Measurements from ENCODE around the gene CHRM2. TPM values are rescaled to one million over a fixed set of nuclear protein-coding genes. Genes with fewer than 3 reads are reported as not detected.

Gene CHRM2
- total RNA-seq, 4 donors from 2014 or later, result 0.40 to 2.0 TPM; not detected in 2

DNA sequence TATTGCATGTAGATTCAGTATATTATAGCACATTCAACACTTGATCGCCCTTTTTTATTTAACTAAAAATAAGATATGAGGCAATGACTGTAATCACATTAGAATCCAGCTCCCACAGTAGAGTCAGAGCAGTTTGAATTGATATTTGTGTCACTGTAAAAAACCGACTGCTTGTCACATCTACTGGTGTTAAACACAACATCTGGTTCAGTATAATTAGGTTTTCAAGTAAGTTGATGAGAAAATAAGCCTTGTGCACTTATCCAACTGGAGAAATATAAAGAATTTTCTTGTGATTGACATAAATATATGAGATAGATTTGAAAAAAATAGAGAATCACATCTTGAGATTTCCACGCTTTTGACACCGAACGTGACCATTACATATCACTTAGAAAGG lies 69.0 kb downstream of the CHRM2 start:
- Histone ChIP-seq H3K27me3 (no peaks in the 10 kb centered on the region), H3K4me1 (no peaks in the 10 kb centered on the region), H3K9me3 (no peaks in the 10 kb centered on the region), H3K36me3 (no peaks in the 10 kb centered on the region), H3K4me3 (no peak overlapping the region), H3K27ac (no peak overlapping the region)
- no peak for DNase-seq
- TF ChIP-seq, protein P1, sequence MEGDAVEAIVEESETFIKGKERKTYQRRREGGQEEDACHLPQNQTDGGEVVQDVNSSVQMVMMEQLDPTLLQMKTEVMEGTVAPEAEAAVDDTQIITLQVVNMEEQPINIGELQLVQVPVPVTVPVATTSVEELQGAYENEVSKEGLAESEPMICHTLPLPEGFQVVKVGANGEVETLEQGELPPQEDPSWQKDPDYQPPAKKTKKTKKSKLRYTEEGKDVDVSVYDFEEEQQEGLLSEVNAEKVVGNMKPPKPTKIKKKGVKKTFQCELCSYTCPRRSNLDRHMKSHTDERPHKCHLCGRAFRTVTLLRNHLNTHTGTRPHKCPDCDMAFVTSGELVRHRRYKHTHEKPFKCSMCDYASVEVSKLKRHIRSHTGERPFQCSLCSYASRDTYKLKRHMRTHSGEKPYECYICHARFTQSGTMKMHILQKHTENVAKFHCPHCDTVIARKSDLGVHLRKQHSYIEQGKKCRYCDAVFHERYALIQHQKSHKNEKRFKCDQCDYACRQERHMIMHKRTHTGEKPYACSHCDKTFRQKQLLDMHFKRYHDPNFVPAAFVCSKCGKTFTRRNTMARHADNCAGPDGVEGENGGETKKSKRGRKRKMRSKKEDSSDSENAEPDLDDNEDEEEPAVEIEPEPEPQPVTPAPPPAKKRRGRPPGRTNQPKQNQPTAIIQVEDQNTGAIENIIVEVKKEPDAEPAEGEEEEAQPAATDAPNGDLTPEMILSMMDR (IDR thresholded peaks at IDR 0.05), result no peak

GRCh38 chr7:136938476-136938875 lies 70.0 kb downstream of the CHRM2 start:
- DNase-seq, result no peak
- no peak overlapping the region for H3K27ac ChIP-seq
- TF ChIP-seq, protein P1 (IDR thresholded peaks at IDR 0.05), result no peak
- TF ChIP-seq POLR2A (IDR thresholded peaks at IDR 0.05), result no peak

GRCh38 chr7:136940122-136940521 lies 71.7 kb downstream of the CHRM2 start:
- Histone ChIP-seq H3K27ac (no peak overlapping the region), H3K36me3 (no peaks in the 10 kb centered on the region), H3K9me3 (peaks cover 0 to 3% (median 0%) of the 10 kb centered on the region in 4 donors), H3K4me3 (no peak overlapping the region), H3K27me3 (no peaks in the 10 kb centered on the region), H3K4me1 (no peaks in the 10 kb centered on the region)
- no peak for TF ChIP-seq POLR2A (IDR thresholded peaks at IDR 0.05)
- TF ChIP-seq, protein P1 (IDR thresholded peaks at IDR 0.05), result no peak
- DNase-seq, result no peak

More at GRCh38 chr7:136938476-136938875, 70.0 kb downstream of the CHRM2 start:
- Histone ChIP-seq H3K36me3 (no peaks in the 10 kb centered on the region), H3K27me3 (no peaks in the 10 kb centered on the region), H3K4me1 (no peaks in the 10 kb centered on the region), H3K4me3 (no peak overlapping the region), H3K9me3 (no peaks in the 10 kb centered on the region)

DNA sequence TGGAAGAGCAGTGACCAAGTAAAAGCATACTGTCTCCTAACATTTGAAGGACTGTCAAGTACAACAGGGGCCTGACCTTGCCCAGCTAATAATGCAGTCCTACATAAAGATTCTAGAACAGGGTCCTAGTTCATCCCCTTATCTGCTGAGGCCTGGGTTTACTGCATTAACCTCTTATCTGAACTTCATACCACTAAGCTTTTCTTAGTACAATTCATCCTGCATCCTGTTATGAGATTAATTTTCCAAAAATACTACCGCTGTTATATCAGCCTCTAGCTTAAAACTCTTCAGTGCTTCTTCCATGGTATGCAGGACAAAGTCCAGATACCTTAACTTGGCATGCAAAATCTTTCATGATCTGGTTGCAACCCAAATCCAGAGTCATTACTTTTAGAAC lies 72.5 kb downstream of the CHRM2 start:
- Histone ChIP-seq H3K4me1 (no peaks in the 10 kb centered on the region), H3K9me3 (peaks cover 0 to 3% (median 0%) of the 10 kb centered on the region in 4 donors), H3K4me3 (no peak overlapping the region), H3K27ac (no peak overlapping the region), H3K36me3 (no peaks in the 10 kb centered on the region), H3K27me3 (no peaks in the 10 kb centered on the region)
- DNase-seq, result no peak
- no peak for TF ChIP-seq POLR2A (IDR thresholded peaks at IDR 0.05)
- TF ChIP-seq, protein P1 (IDR thresholded peaks at IDR 0.05), result no peak

DNA sequence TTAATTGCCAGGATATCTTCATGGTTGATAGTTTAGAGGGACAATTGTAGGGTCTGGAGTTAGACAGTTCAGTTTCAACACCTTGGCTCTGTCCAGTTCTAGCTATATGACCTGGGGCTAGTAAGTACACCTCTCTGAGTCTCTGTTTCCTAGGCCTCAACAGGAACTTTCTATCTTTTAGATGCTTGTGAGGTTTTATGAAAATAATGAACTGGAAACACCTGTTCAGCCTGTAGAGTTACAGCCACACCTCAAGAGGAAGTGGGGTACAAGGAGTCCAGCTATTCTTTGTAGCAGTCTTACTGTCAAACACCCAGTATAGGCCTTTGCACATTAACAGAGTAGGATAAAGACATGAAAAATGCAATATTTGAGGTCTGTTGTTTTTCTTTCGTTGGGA lies 73.4 kb downstream of the CHRM2 start:
- Histone ChIP-seq H3K36me3 (no peaks in the 10 kb centered on the region), H3K4me3 (no peak overlapping the region), H3K4me1 (no peaks in the 10 kb centered on the region), H3K27ac (no peak overlapping the region), H3K9me3 (peaks cover 0 to 3% (median 0%) of the 10 kb centered on the region in 4 donors), H3K27me3 (no peaks in the 10 kb centered on the region)
- no peak for DNase-seq
- TF ChIP-seq, protein P1 (IDR thresholded peaks at IDR 0.05), result no peak
- TF ChIP-seq POLR2A (IDR thresholded peaks at IDR 0.05), result no peak

DNA sequence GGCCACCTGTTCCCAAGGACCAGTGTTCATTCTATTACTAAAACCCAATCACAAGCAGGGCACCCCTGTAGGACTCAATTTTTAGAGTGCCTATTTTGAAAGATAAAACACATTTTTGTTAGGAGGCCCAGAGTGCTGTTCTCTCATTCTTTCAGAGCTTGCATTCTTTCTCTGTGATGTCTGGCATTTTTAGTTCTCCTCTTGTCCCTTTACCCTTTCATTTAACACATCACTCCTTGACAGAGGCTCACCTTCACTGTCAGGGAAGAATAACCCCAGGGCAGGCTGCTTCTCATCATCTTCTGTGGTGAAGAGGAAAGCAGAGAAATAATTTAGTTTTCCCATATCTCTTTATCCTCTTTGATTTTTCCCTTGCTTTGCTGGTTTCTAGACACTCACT lies 73.9 kb downstream of the CHRM2 start:
- no peaks in the 10 kb centered on the region for H3K4me1 ChIP-seq
- no peak overlapping the region for H3K27ac ChIP-seq
- no peak for DNase-seq
- peaks cover 0 to 3% (median 0%) of the 10 kb centered on the region in 4 donors for H3K9me3 ChIP-seq
- TF ChIP-seq, protein P1 (IDR thresholded peaks at IDR 0.05), result no peak
- TF ChIP-seq POLR2A (IDR thresholded peaks at IDR 0.05), result no peak
- H3K36me3 ChIP-seq, result no peaks in the 10 kb centered on the region
- no peaks in the 10 kb centered on the region for H3K27me3 ChIP-seq
- H3K4me3 ChIP-seq, result no peak overlapping the region

Measured in Peyer's patch (tissue), 4 donors.